Tibial nerve (tissue), 4 donors: ENCODE measurements around the gene HOATZ. TPM values are rescaled to one million over a fixed set of nuclear protein-coding genes. Genes with fewer than 3 reads are reported as not detected.

ENCODE experiments used
- DNase-seq, 2 donors: peaks; one replicate each; pipeline ENCODE4 v3.0.0-alpha.2; 2019; ENCODE audit warnings: low spot score in 2 of 2
- H3K27ac ChIP-seq, 4 donors: fragments of 200-600 bp; sonication (generic) in 3 of 4; one replicate each; pipeline ENCODE4 v1.5.1; 2017 to 2019; ENCODE audit warnings: mild to moderate bottlenecking in 1 of 4
- H3K27me3 ChIP-seq, 2 donors: fragments of 200-600 bp; sonication (generic) in 1 of 2; one replicate each; pipeline versions ENCODE4 v1.5.1 to v1.6.0; 2017 to 2019
- H3K36me3 ChIP-seq, 3 donors: fragments of 200-600 bp; sonication (generic); one replicate each; pipeline ENCODE4 v1.5.1; 2018 to 2019
- H3K4me1 ChIP-seq, 4 donors: fragments of 200-600 bp; sonication (generic) in 3 of 4; one replicate each; pipeline ENCODE4 v1.5.1; 2017 to 2019
- H3K4me3 ChIP-seq, 4 donors: fragments of 200-600 bp; sonication (generic) in 3 of 4; one replicate each; pipeline ENCODE4 v1.5.1; 2017 to 2019; ENCODE audit warnings: mild to moderate bottlenecking in 1 of 4, moderate library complexity in 1 of 4
- H3K9me3 ChIP-seq, 4 donors: fragments of 200-600 bp; sonication (generic) in 3 of 4; one replicate each; pipeline ENCODE4 v1.5.1; 2017 to 2019
- CTCF ChIP-seq, 5 experiments: fragments of 200-600 bp in 3 of 5; fragments of 450-650 bp in 2 of 5; sonication (generic) in 3 of 5; IDR thresholded peaks; one replicate each; pipeline ENCODE4 v1.5.1; 2016 to 2019; ENCODE audit warnings: antibody characterized with exemption in 5 of 5, mild to moderate bottlenecking in 3 of 5, moderate library complexity in 2 of 5
- EP300 ChIP-seq, 2 donors: sonication (generic); formaldehyde crosslinking; IDR thresholded peaks; one replicate each; pipeline ENCODE4 v1.6.1; 2017; ENCODE audit warnings: antibody characterized with exemption in 2 of 2, mild to moderate bottlenecking in 1 of 2
- POLR2A ChIP-seq, 2 donors: fragments of 450-650 bp; IDR thresholded peaks; one replicate each; pipeline ENCODE4 v1.6.1; 2017; ENCODE audit warnings: antibody characterized with exemption in 2 of 2, mild to moderate bottlenecking in 2 of 2, moderate library complexity in 2 of 2
- WGBS, 2 donors: methylation state at CpG; one replicate each; pipeline ENCODE4 v1.1.5; 2018; 5-methylcytosine and 5-hydroxymethylcytosine counted together
- total RNA-seq, 4 donors: library from RNA; depleted of rRNA; stranded (reverse); fragments of >200 nt; gene quantifications; one replicate each; pipeline ENCODE4 v1.1.0, GENCODE V29; 2016

HOATZ gene
- total RNA-seq, 4 donors from 2014 or later: not detected

GRCh38 chr11:111557425-111558111, 43.0 kb downstream of the HOATZ start:
- Histone ChIP-seq H3K36me3 (peaks cover 0 to 20% (median 0%) of the 10 kb centered on the region in 3 donors), H3K27me3 (no peaks in the 10 kb centered on the region), H3K4me1 (peaks cover 0 to 11% (median 0%) of the 10 kb centered on the region in 4 donors), H3K27ac (peak overlapping the region; percentile 6 to 76 (median 34)), H3K4me3 (no peak overlapping the region), H3K9me3 (peaks cover 0 to 7% (median 0%) of the 10 kb centered on the region in 4 donors)
- no peak for DNase-seq
- no peak for TF ChIP-seq POLR2A (IDR thresholded peaks at IDR 0.05)
- no peak for TF ChIP-seq CTCF (IDR thresholded peaks at IDR 0.05)
- no peak for TF ChIP-seq EP300 (IDR thresholded peaks at IDR 0.05)
- whole genome bisulfite sequencing, 2 donors: 41 to 48% methylated on average over 5 of the region's 5 CpGs

- 84 to 85% methylated on average over 11 of the region's 11 CpGs for WGBS, 2 donors
- H3K9me3 ChIP-seq: peaks cover 0 to 7% (median 0%) of the 10 kb centered on the region in 4 donors
- no peak overlapping the region for H3K27ac ChIP-seq
- TF ChIP-seq POLR2A (IDR thresholded peaks at IDR 0.05): no peak
- no peak for TF ChIP-seq EP300 (IDR thresholded peaks at IDR 0.05)
- no peak for TF ChIP-seq CTCF (IDR thresholded peaks at IDR 0.05)
- no peak overlapping the region for H3K4me3 ChIP-seq
- no peaks in the 10 kb centered on the region for H3K27me3 ChIP-seq
- DNase-seq: no peak
- peaks cover 0 to 11% (median 0%) of the 10 kb centered on the region in 4 donors for H3K4me1 ChIP-seq
- H3K36me3 ChIP-seq: peaks cover 0 to 15% (median 0%) of the 10 kb centered on the region in 3 donors
These were observed 45.4 kb downstream of the HOATZ start for GRCh38 chr11:111559800-111560464.

GRCh38 chr11:111560800-111561199, 46.2 kb downstream of the HOATZ start:
- no peaks in the 10 kb centered on the region for H3K27me3 ChIP-seq
- peaks cover 0 to 11% (median 0%) of the 10 kb centered on the region in 4 donors for H3K4me1 ChIP-seq
- peaks cover 0 to 6% (median 0%) of the 10 kb centered on the region in 3 donors for H3K36me3 ChIP-seq
- DNase-seq: no peak
- no peak overlapping the region for H3K27ac ChIP-seq
- 80 to 81% methylated on average over 3 of the region's 3 CpGs for WGBS, 2 donors
- TF ChIP-seq CTCF (IDR thresholded peaks at IDR 0.05) (no peak), POLR2A (IDR thresholded peaks at IDR 0.05) (no peak), EP300 (IDR thresholded peaks at IDR 0.05) (no peak)
- H3K4me3 ChIP-seq: no peak overlapping the region
- H3K9me3 ChIP-seq: peaks cover 0 to 7% (median 0%) of the 10 kb centered on the region in 4 donors

- Histone ChIP-seq H3K4me3 (no peak overlapping the region), H3K27ac (no peak overlapping the region), H3K4me1 (peaks cover 0 to 11% (median 0%) of the 10 kb centered on the region in 4 donors), H3K27me3 (no peaks in the 10 kb centered on the region), H3K36me3 (peaks cover 0 to 1% (median 0%) of the 10 kb centered on the region in 3 donors), H3K9me3 (peaks cover 0 to 3% (median 0%) of the 10 kb centered on the region in 4 donors)
- WGBS, 2 donors: 79% methylated on average over 3 of the region's 3 CpGs
- TF ChIP-seq CTCF (IDR thresholded peaks at IDR 0.05): no peak
- no peak for TF ChIP-seq EP300 (IDR thresholded peaks at IDR 0.05)
- TF ChIP-seq POLR2A (IDR thresholded peaks at IDR 0.05): no peak
- no peak for DNase-seq
These were observed 46.7 kb downstream of the HOATZ start for GRCh38 chr11:111561306-111561705.

GRCh38 chr11:111561791-111562325, 47.3 kb downstream of the HOATZ start:
- H3K27ac ChIP-seq: no peak overlapping the region
- WGBS, 2 donors: 46 to 72% methylated on average over 3 of the region's 3 CpGs
- DNase-seq: no peak
- no peaks in the 10 kb centered on the region for H3K36me3 ChIP-seq
- H3K4me1 ChIP-seq: peaks cover 0 to 11% (median 0%) of the 10 kb centered on the region in 4 donors
- H3K9me3 ChIP-seq: no peaks in the 10 kb centered on the region
- no peak overlapping the region for H3K4me3 ChIP-seq
- TF ChIP-seq CTCF (IDR thresholded peaks at IDR 0.05) (no peak), EP300 (IDR thresholded peaks at IDR 0.05) (no peak), POLR2A (IDR thresholded peaks at IDR 0.05) (no peak)
- H3K27me3 ChIP-seq: no peaks in the 10 kb centered on the region
